ENCODE measurements around the gene UNC13B.

UNC13B gene

GRCh38 chr9:35452481-35452880 lies 290.7 kb downstream of the UNC13B start:
- no peak for DNase-seq

GRCh38 chr9:35453786-35454185 lies 292.0 kb downstream of the UNC13B start:
- DNase-seq = no peak
